Mucosa of gallbladder (tissue), 1 donor: ENCODE measurements around the gene PHYHIPL. TPM values are rescaled to one million over a fixed set of nuclear protein-coding genes. Genes with fewer than 3 reads are reported as not detected.

Experiments used
- DNase-seq: peaks from one replicate; pipeline ENCODE4 v3.0.0-alpha.2; 2020; ENCODE audit warnings: low spot score
- total RNA-seq: library from RNA; stranded (reverse); gene quantifications from one replicate; pipeline ENCODE4 v1.2.1, GENCODE V29; 2021
- donor health status: DM: no; HTN: no; CAD: no.

PHYHIPL gene
- total RNA-seq, 1 donor from 2014 or later: 0.20 TPM

GRCh38 chr10:59257224-59257623, 80.8 kb downstream of the PHYHIPL start:
- no peak for DNase-seq

DNA sequence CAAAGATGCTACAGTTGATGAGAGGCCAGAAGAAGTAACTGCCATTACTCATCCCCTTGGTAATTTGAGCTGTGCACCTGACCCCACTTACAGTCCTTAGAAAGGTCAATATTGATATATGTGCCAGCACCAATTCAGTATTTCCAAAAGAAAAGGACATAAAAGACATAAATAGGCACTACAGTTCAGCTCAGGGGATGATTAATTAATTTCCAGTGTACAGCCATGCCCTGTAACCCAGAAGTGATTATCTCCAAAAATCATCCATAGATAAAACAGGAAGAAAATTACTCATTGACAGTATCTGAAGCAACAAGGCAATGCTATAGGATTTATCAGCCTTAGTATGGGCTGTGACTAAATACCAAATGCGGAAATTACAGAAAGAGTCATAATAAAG, 82.4 kb downstream of the PHYHIPL start:
- DNase-seq: no peak

DNA sequence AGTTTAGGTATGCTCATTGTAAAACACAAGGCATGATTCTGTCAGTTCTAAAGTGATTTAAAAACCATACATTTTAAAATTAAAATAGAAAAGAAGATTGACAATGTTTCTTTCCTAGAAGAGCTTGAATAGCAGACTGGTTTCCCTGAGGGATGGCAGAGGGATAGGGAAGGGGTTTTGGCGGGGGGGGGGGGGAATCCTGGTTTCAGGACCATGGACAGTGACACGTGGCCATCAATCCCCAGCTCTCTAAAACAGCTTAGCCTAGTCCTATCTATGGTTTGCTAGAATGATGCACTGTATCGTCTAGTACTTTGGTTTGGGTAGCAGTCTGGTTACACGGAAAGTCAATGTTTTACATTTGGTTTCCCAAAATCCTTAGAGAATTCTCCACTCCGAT, 88.7 kb downstream of the PHYHIPL start:
- no peak for DNase-seq

GRCh38 chr10:59266321-59266720, 89.9 kb downstream of the PHYHIPL start:
- DNase-seq: no peak

DNA sequence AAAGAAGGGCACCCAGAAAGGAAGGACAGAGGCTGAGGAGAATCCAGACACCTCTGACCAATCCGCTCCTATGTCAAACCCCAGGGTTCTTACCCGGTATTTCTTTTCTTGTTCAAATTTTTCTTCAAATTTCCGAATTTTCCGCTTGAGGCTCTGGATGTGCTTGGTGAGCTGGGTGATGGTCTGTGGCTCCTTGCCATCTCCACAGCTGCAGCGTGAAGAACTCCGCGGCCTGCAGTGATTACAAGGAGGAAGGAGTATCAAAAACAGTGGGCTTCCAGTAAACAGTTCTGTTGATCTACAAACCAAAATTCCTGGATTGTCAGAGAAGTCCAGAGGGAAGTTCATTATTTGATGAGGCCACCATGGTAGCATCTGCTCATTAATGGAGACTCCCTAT, 92.0 kb downstream of the PHYHIPL start:
- DNase-seq: no peak

DNA sequence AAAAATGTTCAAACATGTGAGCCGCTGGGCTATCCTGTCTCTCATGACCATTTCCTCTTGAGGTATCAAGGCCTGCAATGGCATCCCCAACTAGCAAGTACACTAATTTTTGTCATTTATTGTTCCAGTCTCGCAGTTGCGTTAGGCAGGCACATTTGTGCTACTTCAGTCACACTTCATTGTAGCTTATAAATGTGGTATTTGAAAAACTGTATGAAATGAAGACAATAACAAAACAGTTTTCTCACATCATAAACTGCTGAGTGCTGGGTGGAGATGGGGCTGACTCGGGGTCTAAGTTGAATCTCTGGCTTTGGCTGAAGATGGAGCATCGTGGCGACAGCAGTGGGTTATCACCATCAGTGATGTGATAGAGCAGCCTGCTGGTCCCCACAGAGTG, 93.2 kb downstream of the PHYHIPL start:
- DNase-seq: no peak

DNA sequence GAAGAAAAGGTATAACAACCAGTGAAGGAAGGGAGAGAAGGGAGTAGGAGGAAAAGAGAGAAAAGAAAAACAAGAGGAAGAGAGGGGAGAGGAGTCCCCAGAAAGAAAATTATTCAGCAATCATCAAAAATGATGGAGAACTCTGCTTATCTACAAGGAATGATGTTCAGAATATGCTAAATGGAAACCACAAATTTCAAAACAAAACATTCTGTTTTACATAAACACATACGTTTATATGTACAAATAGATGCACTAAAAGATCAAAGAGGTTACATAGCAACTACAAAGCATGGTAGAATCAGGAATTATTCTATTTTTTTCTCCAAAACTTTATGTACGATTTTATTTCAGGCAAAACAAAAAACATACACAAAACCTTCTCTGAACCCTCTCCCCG, 94.0 kb downstream of the PHYHIPL start:
- no peak for DNase-seq

DNA sequence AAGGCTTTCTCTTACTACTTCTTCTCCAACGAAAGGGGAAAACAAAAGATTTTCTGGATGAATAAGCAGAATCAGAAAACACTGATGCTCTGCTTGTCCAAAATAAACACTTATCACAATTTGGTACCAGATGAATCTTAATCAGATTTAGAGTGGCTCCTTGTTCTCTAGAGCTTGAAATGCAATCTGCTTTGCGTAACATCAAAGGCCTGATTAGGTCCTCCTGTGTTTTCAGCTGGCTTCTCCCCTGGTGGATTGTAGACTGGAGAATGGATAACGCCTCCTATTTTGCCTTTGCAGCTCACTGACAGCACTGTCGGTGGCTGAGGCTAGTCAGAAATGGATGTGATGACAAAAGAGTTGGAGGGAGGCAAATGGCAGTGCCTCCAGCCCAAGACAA, 94.7 kb downstream of the PHYHIPL start:
- DNase-seq: no peak

- DNase-seq: no peak
Measured at GRCh38 chr10:59272061-59272460, 95.6 kb downstream of the PHYHIPL start.

GRCh38 chr10:59273445-59273844, 97.0 kb downstream of the PHYHIPL start:
- DNase-seq: no peak

- DNase-seq: no peak
Measured at GRCh38 chr10:59276133-59276532, 99.7 kb downstream of the PHYHIPL start.

GRCh38 chr10:59276919-59277318, 100.5 kb downstream of the PHYHIPL start:
- DNase-seq: no peak

DNA sequence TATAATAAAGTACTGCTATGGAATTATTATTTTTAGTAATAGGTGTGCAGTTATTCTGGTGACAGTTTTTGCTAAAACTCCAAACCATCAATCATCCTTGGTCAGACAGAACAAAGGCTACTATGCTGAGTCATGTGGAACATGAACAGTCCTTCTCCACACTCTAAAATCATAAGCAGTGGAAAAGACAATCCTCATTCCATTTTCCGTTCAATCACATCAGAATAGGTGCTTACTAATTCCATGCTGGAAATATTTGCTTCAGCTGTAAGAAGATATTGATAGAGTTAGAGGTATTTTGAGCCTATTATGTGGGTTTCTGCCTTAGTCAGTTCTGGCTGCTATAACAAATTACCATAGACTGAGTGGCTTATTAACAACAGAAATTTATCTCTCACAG, 103.0 kb downstream of the PHYHIPL start:
- DNase-seq: no peak

GRCh38 chr10:59279991-59280505, 103.6 kb downstream of the PHYHIPL start:
- DNase-seq: no peak

- DNase-seq: no peak
Measured at GRCh38 chr10:59281861-59282260, 105.4 kb downstream of the PHYHIPL start.

- DNase-seq: no peak
Measured at GRCh38 chr10:59283456-59284091, 107.1 kb downstream of the PHYHIPL start.

- DNase-seq: no peak
Measured at GRCh38 chr10:59284118-59284975, 107.9 kb downstream of the PHYHIPL start.

GRCh38 chr10:59285073-59285472, 108.6 kb downstream of the PHYHIPL start:
- DNase-seq: no peak

DNA sequence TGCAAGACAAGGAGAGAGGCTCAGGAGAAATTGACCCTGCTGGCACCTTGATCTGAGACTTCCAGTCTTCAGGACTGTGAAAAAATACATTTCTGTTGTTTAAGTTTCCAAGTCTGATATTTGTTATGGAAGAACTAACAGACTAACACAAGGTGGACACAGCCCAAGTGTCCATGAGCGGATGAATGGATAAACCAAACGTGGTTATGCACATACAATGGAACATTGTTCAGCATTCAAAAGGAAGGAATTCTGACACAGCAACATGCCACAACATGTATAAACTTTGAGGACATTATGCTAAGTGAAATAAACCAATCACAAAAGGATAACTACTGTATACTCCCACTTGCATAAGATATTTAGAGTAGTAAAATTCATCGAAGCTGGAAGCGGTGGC, 109.4 kb downstream of the PHYHIPL start:
- DNase-seq: no peak

DNA sequence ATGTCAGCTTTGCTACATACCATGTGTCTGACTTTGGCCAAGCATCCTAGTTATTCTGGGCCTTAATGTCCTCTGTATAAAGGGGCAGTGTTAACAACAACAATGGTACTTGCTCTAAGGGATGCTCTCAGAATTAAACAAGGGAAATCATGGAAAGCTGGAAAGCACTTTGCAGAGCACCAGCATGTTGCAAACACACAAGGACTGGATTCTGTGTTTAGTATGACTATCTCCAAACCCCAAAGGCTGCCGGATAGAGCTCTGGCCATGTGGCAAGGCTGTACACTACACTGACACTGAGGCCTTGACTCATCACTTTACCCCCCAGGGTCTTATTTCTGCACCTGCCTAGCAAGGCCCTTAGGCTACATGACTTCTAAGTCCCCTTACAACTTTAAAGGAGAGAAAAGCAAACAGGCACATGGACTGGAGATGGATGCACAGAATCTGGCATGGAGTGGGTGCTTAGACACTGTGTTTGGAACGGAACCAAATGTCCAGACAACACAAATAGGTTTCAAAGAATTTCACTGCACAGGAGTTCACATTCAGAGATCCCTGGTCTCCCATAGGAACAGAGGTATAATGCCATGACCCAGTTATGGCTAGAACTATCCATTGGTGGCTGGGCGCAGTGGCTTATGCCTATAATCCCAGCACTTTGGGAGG, 111.3 kb downstream of the PHYHIPL start:
- no peak for DNase-seq

DNA sequence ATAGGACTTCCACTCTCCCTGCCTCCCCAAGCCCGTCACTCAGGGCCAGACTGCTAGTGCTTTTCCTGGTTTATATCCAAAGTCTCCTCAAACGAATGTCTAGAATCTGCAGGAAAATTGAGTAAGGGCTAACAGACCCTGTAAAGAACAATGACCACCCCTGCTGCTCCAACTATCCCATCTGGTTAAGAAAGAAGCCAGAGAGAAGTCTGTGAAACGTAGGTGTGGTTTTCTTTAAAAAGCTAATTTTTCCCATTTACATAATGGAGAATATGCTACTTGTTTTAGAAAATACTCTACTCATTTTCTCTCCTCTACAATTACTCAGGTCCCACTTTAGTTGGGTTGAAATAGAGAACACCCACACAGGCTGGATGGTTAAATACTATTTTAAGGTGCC, 113.4 kb downstream of the PHYHIPL start:
- no peak for DNase-seq

GRCh38 chr10:59290448-59290847, 114.0 kb downstream of the PHYHIPL start:
- no peak for DNase-seq
